ENCODE data around the gene EML2.
"Not testable (repeated sequence)": the region's sequence is repeated elsewhere in the genome, so short reads cannot be mapped to it uniquely, and the experiment has no call there.

EML2 gene, protein sequence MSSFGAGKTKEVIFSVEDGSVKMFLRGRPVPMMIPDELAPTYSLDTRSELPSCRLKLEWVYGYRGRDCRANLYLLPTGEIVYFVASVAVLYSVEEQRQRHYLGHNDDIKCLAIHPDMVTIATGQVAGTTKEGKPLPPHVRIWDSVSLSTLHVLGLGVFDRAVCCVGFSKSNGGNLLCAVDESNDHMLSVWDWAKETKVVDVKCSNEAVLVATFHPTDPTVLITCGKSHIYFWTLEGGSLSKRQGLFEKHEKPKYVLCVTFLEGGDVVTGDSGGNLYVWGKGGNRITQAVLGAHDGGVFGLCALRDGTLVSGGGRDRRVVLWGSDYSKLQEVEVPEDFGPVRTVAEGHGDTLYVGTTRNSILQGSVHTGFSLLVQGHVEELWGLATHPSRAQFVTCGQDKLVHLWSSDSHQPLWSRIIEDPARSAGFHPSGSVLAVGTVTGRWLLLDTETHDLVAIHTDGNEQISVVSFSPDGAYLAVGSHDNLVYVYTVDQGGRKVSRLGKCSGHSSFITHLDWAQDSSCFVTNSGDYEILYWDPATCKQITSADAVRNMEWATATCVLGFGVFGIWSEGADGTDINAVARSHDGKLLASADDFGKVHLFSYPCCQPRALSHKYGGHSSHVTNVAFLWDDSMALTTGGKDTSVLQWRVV

DNA sequence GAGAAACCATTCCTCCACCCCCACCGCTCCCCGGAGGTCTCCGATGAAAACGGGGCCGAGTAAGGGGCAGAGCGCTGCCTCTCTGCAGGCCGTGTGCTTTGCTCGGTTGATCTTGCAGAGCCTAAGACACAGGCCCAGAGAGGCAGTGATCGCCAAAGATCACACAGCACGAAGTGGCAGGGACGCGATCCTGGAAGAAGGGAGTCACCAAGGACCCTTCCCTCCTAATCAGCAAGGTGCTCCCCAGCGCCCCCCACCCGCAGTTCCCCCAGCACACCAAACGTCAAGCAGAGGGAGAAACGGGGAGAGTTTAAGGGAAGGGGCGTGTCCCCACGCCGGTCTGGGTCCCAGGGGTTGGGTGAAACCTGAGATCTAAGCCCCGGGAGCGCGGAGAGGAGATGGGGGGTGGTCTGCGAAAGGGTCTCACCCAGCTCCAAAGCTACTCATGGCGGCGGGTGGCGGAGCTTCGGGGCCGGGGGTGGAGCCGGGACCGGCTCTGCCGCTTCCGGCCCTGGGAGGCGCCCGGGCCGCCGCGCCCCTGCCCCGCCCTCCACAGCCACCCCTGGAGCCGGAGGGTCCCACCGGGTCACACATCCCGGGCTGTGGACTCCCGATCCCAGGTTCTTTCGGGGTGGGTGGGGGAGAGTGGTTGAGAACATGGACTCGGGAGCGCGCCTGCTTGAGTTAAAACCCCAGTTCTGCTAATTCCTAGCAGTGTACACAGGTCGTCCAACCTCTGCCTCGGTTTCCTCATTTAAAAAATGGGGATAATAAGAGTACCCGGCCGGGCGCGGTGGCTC is at the start of gene EML2:
EML2 (minus strand) TSS at position 468 of the 800 bp plus-strand sequence; CDS start at position 447, 21 bp downstream.
- DNase-seq = peak in 3 of 4 experiments; percentile 12 to 63 (median 25)

DNA sequence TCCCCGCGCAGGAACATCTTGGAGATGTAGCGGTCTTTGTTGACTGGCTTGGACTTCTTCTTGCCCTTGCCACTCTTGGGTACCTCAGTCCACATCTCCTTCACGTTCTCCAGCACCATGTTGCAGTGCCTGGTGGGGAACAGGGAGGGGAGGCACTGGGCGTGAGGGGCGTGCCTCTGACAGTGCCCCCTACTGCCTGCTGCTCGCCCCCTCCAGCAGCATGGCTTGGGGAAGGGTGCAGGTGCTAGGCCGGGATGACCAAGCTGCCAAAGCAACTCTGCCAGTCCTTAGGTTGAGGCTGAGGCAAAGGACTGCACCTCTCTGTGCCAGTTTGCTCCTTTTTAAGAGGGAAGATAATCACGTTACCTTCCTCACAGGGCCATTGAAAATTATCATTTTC is 48.4 kb upstream of the EML2 start:
- no peak for DNase-seq

DNA sequence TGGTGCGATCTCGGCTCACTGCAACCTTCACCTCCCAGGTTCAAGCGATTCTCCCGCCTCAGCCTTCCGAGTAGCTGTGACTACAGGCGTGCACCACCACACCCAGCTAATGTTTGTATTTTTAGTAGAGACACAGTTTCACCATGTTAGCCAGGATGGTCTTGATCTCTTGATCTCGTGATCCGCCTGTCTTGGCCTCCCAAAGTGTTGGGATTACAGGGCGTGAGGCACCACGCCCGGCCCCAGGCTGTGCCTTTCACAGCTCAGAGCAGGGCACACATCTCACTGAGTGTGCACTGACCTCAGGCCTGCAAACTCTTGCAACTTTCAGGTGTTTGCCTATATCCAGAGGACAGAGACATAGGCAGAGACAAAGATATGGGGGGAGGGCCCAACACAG is 45.8 kb upstream of the EML2 start:
- not testable (repeated sequence) for DNase-seq

DNA sequence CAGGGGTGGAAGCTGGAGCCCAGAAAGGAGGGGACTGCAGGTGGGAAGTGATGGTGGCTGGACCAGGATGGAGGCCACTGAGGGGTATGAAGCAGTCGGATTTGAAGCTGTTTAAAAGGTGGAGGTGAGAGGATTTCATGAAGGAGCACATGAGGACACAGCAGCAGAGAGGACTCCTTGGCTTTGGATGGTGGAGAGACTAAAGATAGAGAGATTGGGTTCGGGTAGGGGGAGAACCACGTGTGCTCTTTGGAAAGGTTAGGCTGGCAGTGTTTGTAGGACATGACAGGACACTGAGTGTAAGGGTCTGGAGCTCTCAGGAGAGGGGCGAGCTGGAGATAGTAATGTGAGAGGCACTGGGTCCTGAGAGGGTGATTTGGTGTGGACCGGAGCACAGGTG is 43.7 kb upstream of the EML2 start:
- DNase-seq = no peak

DNA sequence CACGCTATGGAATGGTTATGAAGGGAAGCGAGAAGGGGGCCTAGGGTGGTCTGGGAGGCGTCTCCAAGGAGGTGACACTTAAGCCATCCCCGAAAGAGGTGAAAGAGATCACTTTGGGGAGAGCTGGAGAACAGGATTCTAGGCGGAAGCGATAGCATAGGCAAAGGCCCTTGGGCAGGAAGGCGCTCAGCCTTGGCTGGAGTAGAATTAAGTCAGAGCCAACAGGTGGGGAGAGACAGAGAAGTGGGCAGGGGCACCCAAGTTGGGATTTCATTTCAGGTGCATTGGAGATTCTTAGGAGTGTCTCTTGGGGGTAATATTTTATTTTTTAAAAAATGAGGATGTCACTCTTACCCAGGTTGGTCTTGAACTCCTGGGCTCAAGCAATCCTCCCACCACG is 42.9 kb upstream of the EML2 start:
- DNase-seq = no peak

DNA sequence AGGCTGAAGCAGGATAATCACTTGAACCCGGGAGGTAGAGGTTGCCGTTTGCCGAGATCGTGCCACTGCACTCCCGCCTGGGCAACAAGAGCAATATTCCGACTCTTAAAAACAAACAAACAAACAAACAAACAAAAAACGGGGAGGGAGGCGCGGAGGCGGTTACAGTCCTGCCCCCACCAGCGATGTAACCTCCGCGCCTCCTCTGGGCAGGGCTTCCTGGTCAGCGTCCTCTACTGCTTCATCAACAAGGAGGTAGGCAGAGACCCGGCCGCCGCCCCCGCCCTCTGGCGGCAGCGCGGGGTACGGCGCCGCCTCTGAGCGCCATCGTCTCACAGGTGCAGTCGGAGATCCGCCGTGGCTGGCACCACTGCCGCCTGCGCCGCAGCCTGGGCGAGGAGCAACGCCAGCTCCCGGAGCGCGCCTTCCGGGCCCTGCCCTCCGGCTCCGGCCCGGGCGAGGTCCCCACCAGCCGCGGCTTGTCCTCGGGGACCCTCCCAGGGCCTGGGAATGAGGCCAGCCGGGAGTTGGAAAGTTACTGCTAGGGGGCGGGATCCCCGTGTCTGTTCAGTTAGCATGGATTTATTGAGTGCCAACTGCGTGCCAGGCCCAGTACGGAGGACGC is 42.3 kb upstream of the EML2 start:
- peak; percentile 56 to 82 (median 66) for DNase-seq

DNA sequence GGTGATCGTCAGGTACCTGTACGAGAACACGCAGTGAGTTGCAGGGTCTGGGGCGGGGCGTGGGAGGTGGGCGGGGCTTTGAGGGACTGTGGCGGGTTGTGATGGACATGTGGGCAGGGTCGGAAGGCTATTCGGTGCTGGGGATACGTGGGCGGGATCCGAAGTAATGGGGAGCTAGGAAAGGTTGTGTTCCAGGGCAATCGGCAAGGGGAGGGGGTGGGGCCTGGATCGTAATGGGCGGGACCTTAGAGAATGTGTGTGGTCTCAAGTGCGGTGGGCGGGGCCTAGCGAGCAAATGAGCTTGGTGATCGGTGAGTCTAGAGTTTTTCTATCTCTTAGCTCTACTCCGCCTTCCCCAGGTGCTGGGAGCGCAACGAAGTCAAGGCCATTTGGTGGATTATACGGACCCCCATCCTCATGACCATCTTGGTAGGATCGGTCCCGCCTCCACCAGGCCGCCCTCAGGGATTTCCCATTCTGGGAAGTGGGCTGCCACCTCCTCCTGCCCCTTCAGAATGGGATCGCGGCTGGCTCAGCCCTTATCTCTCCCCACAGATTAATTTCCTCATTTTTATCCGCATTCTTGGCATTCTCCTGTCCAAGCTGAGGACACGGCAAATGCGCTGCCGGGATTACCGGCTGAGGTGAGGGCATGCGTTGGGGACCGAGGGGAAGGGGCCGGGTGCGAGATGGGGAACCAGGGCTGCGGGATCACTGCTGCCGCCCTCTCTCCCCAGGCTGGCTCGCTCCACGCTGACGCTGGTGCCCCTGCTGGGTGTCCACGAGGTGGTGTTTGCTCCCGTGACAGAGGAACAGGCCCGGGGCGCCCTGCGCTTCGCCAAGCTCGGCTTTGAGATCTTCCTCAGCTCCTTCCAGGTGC is 38.4 kb upstream of the EML2 start:
- peak; percentile 48 to 84 (median 66) for DNase-seq

DNA sequence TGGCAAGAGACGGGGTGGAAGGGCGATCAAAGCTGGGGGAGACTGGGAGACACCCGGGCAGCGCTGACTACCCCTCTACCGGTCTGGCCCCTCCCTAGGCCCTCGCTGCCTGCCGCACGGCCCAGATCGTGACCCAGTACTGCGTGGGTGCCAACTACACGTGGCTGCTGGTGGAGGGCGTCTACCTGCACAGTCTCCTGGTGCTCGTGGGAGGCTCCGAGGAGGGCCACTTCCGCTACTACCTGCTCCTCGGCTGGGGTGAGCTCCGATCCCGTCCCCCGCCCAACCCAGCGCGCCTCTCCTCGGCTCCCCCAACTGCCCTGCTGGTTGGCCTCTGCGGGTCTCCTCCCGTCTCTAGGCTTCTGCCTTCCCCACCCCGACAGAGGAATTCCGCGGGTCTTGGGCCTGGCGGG is 37.7 kb upstream of the EML2 start:
- DNase-seq = peak in 3 of 4 experiments; percentile 27 to 37 (median 29)

DNA sequence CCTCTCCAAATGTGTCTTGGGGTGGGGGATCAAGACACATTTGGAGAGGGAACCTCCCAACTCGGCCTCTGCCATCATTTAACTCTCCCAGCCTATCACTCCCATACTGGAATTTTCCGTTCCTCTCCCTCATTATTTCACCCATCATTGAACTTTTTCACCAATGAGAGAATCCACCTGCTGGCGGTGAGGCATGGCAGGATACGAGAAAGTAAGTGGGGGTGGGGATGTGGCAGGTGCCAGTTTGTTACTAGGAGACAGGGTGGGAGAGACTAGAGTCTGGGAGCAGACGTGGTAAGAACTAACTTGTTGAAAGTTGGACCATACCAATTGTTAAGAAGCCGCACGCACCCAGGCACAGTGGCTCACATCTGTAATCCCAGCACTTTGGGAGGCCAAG is 35.7 kb upstream of the EML2 start:
- DNase-seq = no peak

DNA sequence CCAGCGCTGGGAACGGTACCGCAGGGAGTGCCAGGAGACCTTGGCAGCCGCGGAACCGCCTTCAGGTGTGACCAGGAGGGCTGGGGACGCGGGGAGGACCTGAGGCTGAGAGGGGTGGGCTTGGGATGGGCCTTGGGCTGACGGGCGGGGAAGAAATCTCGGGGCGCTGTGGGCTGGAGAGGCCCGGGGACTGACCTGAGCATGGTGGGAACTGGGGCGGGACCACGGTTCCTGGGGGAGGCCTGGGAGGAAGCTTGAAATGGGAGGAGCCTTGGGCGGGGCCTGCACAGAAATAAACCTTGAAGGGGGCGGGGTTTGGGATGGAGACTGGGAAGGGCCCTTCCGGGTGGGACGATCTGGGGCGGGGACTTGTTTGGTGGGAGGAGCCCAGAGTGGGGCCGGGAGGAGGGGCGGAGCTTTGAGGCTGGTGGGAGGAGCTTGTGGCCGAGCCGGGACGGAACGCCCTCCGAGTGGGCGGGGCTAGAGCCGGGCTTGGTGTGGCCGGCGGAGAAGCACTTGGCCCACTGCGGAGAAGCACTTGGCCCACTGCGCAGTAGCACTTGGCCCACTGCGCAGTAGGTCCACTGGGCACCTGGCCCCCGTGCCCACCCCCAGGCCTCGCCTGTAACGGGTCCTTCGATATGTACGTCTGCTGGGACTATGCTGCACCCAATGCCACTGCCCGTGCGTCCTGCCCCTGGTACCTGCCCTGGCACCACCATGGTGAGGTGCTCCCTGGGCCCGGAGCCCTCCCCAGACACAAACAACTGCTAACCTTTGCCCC is 31.7 kb upstream of the EML2 start:
- peak in 3 of 4 experiments; percentile 6 to 32 (median 25) for DNase-seq

DNA sequence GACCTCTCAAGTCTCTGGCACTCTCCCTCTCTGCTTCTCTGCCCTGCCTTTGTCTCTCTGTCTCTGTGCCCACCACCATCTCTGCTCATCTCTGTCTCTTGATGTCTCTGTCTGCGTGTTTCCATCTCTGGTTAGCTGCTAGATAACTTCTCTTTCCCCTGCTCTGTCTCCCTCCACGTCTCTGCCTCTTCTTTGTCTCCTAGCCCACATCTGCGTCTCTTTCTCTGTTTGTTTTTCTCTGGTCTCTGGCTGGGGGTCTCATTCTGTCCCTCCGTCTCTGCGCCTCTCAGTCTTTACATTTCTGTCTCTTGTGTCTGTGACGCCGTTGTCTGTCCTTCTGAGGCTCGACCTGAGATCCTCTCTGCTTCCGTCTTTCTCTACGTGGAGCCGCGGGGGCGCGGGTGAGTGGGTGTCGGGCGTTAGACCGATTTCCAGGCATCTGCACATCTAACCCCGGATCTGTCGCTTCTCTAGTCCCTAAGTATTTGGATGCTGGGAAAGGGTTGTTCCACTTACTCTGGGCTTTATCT is 29.2 kb upstream of the EML2 start:
- DNase-seq = peak in 2 of 4 experiments; percentile 2 to 20

DNA sequence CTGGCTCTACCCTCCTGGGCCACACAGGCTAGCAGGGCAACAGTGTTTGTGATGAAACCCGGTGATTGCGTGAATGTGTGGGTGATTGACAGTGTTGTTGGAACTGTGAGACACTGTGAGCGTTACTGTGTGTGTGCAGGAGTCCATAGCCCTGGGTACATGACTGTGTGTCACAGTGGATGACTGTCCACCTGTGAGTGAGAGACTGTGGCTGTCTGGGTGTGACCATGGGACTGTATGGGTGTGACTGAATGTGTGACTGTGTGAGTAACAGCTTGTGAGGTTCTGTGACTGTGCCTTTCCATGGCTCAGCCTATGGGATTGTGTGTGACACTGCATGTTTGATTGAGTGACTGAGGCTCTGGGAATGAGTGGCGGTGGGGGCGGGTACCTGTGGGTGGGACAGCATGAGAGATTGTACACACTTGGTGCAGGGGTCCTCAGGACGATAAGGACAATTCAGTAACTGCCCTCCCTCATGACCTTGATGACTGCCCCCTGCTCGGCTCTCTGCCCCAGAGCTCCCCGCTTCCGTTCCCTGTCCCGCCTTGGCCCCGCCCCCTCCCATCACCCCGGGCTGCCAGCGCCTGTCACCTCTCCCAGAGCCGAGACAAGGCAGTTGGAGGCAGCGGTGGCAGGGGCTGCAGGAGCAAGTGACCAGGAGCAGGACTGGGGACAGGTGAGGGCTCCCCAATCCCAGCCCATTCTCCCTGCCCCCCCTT is 28.6 kb upstream of the EML2 start, which contains the start of gene GIPR:
GIPR (plus strand) TSS at position 602 of the 722 bp plus-strand sequence. CDS start 1,300 bp downstream, outside the sequence.
- peak in 3 of 4 experiments; percentile 18 to 50 (median 22) for DNase-seq

DNA sequence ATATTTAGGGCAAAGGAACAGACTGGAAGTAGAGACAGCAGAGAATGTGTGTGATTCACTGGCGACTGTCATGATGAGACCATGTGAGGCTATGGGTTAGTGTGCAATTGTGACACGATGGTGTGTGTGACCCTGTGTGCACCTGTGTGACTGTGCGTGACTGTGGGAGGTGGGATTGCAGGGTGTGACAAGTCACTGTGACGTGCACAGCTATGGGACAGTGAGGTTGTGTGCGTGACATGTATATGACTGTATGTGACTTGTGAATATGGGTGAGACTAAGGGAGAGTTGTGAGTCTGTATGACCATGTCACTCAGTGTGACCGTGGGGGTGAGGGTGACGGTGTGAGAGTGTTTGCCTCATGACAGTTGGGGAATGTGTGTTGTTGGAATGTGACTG is 25.4 kb upstream of the EML2 start:
- DNase-seq = no peak

DNA sequence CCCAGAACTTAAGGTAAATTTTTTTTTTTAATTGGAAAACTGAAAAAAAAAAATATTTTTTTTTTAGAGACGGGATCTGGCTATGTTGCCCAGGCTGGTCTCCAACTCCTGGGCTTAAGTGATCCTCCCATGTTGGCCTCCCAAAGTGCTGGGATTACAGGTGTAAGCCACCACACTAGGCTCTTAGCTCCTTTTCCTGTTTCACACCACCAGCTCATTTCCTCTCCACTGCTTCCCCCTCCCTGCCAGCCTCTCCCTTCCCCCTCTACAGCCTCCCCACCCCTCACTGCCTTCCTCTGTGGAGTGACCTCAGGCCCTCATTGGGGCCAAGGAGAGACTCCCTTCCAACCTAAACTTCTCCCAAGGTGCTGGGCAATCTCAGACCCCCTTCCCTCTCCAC is 24.6 kb upstream of the EML2 start:
- no peak for DNase-seq

DNA sequence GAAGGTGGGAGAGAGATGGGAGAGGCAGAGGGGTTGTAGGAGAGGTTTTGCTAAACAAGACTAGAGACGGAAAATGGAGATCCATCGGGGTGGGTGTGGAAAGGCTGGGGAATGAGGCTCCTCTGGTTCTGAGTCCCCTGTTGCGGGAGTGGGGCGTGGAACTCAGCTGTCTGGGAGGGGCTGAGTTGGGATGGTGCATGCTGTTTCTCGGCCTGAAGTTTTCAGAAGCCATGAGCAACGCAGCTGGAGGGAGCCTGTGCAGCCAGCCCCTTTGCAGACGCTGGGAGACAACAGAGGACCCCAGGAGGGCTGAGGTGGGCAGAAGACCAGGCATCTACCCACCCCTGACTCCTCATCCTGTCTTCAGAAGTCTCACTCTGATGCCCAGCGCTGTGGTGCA is 21.4 kb upstream of the EML2 start:
- DNase-seq = no peak

DNA sequence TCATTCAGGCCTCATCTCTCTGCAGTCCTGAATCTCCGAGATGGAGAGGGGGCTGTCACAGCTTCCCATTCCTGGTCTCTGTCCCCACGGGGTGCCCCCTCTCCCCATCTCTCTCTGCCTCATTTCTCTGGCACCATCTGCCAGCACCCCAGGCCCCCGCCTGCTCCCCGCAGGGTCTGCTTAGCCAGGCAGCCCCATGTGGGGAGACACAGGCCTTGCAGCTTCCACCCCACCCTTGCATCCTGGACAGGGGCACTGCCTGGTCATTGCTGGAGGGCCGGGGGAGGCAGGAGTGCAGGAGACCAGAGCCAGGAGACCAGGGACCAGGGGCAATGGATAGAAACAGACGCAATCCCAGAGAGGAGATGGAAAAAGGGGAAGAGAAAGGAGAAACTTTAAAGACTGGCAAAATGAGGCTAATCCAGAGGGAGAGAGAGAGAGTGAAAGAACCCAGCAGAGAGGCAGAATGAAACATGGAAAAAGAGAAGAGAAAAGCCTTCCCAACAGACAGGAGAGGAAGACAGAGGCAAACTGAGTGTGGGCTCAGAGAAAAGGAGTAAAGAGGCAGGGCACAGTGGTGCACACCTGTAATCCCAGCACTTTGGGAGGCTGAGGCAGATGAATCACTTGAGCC is 20.0 kb upstream of the EML2 start:
- DNase-seq = no peak

DNA sequence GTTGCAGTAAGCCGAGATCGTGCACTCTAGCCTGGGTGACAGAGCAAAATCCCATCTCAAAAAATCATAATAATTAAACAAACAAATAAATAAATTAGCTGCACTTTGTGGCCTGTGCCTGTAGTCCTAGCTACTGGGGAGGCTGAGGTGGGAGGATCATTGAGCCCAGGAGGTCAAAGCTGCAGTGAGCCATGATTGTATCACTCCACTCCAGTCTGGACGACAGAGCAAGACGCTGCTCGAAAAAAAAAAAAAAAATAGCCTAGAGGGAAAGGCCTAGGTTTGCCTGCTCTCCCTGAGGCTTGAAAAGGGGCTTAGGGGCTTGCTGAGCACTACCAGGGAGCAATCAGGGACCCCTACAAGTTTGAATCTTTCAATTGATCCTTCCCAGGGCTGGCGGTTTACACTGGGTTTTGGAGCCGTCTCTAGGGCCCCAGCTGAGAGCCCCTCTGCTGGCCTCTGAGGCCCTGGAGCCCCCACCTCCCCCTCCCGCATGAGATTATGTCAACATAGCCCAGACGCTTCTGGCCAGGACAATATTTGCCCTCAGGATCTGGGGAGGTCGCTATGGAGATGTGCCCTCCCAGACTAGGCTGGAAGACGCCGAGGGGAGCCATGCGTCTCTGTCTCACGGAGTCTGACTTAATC is 18.4 kb upstream of the EML2 start:
- no peak for DNase-seq

DNA sequence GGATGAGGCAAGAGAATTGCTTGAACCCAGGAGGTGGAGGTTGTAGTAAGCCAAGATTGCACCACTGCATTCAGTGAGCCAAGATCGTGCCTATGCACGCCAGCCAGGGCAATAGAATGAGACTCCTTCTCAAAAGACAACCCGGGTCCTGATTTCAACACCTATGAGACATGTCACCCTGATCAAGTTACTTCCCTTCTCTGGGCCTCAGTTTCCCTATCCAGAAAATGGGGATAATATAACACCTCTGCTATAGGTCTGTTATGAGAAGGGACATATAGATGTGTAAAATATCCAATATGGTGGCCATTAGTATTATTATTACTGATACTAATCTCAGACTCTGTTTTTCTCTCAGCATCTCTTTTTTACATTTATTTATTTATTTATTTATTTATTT is 15.9 kb upstream of the EML2 start:
- no peak for DNase-seq

DNA sequence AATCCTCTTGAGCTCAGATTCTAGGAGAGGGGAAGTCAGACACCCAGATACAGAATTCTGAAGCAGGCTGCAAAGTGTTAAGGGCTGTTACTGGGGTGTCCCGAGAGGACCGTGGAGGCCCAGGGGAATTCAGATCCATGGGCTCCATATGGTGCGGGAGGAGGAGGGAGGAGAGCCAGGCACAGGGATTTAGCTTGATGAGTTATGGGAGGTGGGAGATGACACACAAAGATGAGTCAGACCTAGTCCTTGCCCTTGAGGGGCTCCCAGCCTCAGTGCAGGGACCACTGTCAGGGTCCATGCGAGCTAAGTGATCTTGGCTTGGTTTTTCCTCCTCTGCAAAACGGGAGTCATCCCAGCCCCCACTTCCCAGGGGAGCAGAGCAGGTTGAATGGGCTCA is 14.4 kb upstream of the EML2 start:
- DNase-seq = no peak

All from activated naive CD4-positive, alpha-beta T cell (primary cell).